ENCODE results near the gene SH2D7.

Gene SH2D7

DNA sequence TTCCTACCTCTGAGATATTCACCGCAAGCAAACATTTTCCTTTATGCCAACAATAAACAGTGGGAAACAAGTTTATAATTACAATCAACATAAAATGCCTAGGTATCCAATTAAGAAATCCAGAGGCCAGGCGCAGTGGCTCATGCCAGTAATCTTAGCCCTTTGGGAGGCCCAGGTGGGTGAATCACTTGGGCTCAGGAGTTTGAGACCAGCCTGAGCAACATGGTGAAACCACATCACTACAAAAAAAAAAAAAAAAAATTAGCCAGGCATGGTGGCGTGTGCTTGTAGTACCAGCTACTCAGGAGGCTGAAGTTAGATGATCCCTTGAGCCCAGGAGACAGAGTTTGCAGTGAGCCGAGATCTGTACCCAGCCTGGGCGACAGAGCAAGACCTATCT, 32.1 kb upstream of the SH2D7 start:
- in situ Hi-C loops (cut with MboI; ENCODE audit: low sequenced_read_pairs) = no loop called here

DNA sequence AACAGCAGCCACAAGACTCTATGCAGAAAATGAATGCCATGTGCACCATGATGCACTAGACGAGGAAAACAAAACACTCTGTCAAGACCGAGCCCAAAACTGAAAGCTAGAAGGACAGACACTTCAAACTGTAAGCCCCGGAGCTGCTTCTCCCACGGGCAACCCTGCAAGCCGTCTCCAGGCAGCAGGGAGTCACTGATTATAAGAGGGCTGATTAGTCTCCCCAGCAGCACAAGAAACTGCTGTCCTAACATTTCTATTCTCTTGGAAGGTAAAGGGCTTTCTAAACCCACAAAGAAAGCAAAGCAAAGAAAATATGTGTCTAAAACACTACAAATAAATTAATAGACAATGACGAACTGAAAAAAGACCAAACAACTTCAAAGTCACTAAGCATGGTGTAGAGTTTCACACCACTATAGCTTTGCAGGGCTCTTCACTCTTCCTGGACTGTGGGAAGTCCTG, 30.4 kb upstream of the SH2D7 start:
- in situ Hi-C loops (cut with MboI; ENCODE audit: low sequenced_read_pairs) = no loop called here

DNA sequence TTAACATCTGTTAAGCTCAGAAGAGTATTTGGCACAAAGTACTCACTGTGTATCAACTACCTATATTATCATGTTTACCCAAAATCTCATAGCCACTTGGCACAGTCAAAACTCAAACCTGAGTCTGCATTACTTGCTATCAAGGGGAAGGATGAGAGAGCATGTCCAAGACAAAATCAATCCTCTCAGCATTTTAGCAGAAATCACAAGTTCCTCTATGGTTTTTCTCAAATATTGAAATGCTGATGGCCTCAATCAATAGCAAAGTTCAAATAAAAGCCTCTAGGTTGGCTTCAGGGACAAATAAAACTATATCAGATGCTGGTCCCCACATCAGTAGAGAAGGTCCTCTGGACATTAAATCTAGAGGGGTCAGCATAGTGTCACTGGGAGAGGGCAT, 29.1 kb upstream of the SH2D7 start:
- in situ Hi-C loops (cut with MboI; ENCODE audit: low sequenced_read_pairs) = no loop called here

DNA sequence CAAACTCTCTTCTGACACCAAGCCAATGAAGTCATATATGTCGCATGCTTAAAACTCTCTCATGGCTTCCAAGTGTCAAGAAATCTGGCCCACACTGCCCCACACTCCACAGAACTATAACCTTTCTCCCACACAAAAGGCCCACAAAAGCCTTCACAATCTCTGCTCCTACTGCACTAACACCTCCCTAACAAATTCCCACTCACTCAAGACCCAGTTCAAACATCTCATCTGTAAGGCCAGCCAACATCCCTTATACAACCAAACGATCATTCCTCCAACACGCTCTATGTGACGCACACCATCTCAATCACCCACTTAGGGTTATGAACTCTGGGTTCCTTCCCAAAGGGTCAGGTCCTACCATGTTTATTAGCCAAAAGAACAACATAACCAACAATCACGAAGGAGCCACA, 28.4 kb upstream of the SH2D7 start:
- in situ Hi-C loops (cut with MboI; ENCODE audit: low sequenced_read_pairs) = no loop called here

DNA sequence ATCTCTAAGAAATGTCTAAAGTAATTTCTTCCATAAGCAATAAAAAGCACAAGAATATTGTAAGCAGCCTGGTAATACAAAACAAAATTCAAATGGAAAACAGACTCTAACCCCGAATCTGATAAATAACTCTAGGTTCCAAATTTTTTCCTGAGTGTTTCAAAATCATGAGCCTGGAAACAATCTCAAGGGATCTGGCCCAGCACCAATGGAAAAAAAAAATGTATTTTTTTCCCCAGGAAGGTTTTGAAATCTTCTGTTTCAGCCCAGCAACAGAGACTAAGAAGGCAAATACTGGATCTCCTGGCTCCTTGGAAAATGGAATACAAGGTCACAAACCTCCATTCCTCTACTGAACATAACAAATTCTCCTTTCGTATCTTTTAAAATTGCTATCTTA, 27.8 kb upstream of the SH2D7 start:
- in situ Hi-C loops (cut with MboI; ENCODE audit: low sequenced_read_pairs) = no loop called here

DNA sequence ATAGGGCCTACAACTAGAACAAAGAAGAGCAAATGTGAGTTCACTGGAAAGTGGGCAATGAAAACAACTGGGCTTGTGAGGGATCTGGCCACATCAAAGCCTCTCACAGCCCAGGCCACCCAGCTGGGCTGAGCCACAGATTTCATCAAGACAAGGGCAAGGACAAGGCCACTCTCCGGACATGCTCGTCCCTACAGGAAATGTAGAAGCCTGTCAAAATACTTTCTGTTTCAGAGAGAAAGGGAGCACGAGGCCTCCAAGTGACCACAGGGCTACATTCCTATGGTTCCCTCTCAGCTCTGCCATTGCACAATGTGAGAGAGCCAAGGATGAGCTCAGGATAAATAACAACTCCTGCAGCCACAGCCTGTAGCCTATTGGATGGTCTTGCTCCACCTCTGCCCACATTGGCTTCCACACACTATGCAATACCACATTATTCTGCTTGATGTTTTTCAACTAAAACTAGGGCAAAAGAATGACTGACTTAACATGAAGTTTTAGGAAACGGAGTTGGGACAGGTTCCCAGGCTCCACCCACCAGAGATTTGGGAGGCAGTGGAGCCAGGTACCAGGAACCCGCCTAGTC, 27.0 kb upstream of the SH2D7 start:
- in situ Hi-C loops (cut with MboI; ENCODE audit: low sequenced_read_pairs) = no loop called here

DNA sequence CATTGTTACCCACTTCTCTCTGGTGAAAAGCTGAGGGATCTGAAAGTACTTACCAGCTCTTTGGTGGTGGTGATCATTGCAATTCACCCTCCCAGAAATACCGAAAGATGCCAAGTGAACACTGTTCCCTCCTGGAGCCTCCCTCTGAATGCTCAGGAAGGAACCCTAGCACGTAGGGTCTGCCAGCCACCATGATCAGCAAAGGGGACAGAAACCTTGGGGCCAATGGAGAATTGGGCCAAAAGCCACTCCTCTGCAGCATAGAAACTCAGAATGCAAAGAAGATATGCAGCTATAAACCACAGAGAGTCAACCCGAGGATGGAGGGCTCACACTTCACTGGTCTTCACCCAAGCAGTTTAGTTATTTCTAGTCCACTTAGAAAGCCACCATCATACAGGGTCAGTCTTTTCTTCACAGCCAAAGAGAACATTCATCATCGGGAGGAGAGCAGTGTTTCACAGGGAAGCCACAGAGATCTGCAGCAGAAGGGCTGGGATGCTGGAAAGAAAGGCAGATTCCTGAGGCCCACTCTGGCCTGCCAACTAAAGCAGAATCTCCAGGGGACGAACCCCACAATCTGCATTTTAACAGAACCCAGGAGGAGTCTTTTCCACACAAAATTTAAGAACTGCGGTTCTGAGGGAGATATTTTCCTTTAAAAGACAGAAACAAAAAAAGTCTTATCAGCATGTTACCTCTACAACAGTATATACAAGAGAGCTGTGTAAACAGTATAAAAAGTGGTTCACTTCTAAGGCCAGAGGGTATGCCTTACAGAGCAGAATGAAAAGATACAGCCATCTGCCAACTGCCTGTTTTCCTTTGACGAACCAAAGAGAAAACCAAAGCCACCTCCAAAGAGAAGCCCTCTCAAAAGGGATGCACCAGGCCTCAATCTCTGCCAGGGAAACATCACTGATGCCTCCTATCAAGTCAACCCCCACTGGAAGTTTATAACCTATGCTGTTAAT, 26.1 kb upstream of the SH2D7 start:
- in situ Hi-C loops (cut with MboI; ENCODE audit: low sequenced_read_pairs) = no loop called here

DNA sequence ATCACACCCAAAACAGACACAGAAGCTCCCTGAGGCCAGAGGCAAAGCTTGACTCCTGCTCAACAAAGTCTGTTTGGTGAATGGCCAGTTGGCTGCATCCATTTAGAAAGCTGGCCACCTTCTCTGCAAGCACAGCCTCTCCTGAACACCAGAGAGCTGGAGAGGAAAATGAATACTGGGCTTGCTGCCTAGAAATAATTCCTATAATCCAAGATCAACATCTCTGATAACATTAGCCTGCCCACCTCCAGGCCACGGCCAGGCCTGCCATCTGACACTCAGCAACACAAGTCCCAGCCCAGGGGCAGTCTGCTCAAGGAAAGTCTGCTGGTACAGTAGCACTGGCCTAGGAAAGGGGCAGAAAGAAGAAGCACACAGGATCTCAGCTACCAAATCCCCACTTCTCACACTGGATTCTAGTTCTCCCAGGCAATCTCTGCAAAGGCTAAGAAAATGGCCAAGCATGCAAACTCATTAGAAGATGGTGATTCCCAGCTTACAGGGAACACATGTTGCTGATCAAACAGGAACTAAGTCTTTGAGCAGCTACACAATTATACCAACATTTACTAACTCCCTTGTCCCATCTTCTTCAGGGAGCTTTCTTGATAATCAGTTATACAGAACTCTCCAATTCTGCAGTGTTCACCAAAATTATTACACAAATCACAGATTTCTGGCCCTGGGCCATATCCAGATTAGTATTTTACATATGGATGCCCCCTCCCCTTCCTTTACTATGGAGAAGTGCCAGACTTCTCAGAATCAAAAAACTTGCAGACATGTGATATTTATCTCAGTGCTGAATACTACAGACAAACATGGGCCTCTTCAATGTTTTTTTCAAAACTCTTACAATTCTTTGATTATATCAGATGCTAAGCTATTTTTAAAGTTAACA, 24.8 kb upstream of the SH2D7 start:
- in situ Hi-C loops (cut with MboI; ENCODE audit: low sequenced_read_pairs) = no loop called here

DNA sequence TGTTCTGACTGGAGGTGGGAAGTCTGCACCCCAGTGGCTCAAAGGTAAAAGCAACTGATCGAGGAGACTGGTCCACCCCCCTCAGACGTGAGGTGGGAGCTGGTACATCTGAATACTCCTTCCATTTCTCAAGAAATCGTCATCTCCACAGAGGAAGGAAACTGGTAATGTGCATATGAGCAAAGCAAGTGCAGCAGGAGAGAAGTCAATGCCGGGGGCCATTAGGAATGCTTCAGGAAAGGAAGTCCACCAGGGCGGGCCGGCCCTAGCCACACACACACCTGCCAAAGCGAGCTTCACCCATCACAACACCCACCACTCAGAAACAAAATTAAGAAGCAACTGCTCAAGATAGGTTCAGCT, 23.3 kb upstream of the SH2D7 start:
- in situ Hi-C loops (cut with MboI; ENCODE audit: low sequenced_read_pairs) = no loop called here

DNA sequence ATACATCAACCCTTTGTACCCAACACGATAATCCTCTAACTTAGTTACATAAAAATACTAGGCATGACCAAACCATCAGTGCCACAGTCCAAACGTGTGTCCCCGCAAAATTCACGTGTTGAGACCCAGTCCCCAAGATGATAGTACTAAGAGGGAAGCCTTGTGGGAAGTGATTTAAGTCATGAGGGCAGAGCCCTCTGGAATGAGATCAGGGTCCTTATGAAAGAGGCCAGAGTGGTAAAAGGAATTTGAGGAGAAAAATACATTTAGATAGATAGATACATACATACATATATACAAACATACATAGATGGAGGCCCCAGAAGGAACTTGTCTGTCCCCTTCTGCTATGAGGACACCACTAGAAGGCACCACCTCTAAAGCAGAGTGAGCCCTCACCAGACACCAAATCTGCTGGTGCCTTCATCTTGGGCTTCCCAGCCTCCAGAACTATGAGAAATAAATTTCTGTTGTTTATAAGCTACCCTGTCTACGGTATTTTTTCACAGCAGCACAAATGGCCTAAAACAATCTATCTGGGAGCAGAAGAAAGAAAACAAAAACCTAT, 22.8 kb upstream of the SH2D7 start:
- in situ Hi-C loops (cut with MboI; ENCODE audit: low sequenced_read_pairs) = no loop called here

DNA sequence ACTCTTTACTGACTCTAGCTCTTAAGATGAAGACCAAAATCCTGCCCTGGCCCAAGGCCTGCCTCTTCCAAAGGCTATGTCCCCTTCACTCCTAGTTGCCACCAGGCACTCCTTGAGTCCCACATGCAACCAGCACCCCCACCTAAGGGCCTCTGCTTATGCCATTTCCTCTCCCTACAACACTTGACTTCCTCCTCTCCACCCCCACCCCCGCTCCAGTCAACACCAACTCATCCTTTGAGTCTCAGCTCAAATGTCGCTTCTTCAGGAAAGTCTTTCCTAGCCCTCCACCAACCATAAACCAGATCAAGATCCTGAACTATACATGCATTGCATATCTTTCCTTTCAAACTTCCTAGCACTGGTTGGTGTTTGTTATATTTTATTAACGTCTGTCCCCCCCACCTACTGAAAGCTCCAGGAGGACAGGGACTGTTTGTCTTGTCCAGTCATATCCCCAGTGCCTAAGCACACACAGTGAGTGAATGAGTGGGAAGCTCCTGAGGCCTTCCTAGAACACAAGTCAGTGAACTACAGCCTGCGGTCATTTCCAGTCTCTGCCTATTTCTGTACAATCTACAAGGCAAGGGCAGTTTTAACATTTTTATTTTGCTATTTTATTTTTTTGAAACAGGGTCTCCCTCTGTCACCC, 22.2 kb upstream of the SH2D7 start:
- in situ Hi-C loops (cut with MboI; ENCODE audit: low sequenced_read_pairs) = no loop called here

DNA sequence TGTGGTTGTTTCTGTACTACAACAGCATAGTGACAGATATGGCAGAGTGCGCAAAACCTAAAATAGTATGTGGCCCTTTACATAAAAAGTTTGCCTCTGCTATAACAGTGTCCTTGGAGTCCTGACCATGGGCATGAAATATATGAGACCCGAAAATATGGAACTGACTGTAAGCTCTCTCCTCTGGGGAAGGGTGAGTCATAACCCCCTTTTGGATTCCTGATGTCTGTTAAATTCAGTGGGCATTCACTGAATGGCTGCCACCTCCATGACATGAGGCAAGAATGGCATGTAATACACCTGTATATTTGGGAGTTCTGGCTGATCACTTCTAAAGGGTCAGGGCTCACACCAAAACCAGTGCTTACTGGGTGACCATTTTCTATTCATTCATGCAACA, 21.0 kb upstream of the SH2D7 start:
- in situ Hi-C loops (cut with MboI; ENCODE audit: low sequenced_read_pairs) = no loop called here

DNA sequence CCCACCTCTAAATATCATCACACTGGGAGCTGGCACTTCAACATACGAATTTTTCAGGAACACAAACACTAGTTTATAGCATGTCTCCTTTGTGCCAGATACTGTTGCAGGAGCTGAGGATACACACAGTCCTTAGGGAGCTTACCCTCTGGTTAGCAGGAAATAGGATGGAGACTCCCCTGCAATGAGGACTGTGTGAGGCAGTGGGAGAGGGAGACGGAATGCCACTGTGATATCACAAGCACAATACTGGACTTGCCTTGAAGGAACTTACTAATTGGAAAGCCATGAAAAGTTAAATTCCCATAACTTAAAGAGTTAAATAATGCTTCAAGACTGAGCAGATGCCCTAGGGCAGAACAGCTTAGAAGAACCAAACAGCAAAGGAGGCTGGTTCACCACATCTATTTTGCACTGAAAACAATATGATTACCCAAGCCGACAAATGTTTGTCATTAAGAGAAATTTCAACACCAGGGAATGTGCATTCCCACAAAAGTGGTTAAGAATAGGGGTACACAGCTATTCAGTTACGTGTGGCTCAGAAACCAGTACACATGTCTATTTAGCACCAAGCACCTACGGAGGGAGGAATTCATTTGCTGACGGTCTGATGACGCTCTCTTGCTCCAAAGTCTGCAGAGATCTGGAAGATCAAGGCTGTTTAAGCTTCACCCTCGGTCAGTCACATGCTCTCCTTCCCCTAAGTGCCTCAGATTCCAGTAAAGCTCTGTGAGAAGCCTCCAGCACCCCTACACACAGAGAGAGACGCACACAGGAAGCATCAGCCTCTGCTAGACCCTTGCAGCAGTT, 20.1 kb upstream of the SH2D7 start:
- in situ Hi-C loops (cut with MboI; ENCODE audit: low sequenced_read_pairs) = no loop called here

DNA sequence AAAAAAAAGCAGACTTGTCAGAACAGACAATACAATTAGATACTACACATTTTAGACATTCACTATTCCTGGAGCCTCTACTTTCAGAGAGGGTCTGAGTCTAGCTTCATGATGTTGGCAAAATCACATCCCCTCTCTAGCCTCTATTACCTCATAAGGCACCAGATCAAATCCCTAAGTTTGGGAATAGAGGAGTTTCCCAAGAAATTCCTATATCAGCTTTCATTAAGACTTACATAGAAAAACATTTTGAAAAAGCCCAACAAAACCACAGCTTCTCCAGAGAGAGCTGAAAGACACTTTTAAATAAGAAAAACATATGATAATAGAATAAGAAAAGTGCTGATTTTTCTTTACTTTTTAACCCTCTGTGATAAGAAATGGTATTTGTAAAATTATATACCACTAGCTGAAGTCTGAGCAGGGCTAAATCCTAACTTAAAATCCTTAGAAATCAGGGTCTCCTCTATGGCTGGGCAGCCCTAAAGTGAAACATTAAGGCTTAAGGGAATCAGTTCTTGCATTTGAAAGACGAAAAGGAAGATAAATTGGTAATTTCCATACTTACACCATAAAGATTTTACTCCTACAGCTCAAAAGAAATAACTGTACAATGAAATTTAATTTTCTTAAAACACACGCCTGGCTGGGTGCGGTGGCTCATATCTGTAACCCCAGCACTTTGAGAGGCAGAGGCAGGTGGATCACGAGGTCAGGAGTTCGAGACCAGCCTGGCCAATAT, 19.1 kb upstream of the SH2D7 start:
- in situ Hi-C loops (cut with MboI; ENCODE audit: low sequenced_read_pairs) = no loop called here

DNA sequence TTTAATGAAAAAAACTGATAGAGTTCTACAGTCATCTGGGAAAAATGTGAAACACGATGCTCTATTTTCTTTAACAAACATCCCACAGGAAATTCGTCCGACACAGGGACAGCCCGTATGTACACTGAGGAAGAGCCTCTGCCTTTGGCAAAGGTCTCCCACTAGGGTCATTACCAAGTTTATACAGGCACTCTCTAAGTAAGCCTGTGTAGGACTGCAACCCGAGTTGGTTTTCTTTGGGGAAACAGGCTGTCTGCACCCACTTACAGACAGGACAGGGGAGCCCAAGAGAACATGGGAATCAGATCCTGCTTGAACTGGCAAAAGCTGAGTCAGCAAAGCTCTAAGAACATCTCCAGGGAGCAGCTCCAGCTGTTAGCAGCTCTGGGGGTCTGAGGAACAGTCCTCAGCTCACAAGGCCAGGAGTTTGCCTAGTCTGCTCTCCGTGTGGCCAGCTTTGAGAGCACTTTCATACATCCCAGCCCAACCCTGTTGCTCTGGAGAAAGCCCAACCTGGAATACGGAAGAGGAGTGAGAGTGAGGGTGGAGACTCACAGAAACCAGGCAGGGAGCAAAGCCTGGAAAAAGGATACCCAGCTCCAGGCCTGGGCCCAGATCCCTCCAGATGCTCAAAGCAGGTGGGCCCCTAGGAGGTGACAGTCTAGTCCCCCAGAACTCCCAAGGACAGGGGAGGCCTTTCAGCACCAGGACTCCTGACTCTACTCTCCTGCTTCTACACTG, 16.7 kb upstream of the SH2D7 start:
- in situ Hi-C loops (cut with MboI; ENCODE audit: low sequenced_read_pairs) = no loop called here

DNA sequence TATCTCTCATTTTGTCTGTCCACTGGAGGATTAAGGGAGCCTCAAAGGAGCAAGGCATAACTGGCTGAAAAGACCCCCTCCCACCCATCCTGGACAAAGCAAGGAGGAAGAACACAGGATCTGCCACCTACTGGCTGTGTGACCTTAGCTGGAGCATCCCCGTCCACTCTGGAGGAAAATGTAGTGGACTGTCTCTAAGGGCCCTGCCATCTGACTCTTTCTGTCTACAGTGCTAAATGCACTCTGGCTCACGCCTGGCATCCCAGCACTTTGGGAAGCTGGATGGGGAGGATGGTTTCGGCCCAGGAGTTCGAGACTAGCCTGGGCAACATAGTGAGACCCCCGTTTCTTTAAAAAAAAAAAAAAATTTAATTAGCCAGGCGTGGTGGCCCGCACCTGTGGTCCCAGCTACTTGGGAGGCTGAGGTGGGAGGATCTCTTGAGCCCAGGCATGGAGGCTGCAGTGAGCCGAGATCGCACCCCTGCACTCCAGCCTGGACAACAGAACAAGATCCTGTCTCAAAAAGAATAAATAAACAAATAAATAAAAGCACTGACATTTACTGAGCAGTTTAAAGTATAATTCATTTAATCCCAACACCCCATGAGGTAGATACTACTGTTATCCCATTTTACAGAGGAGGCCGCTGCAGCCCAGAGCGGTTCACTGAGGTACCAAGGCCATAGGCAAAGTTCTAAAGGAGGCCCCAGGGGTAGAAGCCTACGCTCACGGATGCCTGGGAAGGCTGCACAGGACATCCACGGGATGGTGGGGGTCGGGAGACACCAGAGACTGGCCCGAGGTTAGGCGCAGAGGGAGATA, 15.9 kb upstream of the SH2D7 start:
- in situ Hi-C loops (cut with MboI; ENCODE audit: low sequenced_read_pairs) = no loop called here

DNA sequence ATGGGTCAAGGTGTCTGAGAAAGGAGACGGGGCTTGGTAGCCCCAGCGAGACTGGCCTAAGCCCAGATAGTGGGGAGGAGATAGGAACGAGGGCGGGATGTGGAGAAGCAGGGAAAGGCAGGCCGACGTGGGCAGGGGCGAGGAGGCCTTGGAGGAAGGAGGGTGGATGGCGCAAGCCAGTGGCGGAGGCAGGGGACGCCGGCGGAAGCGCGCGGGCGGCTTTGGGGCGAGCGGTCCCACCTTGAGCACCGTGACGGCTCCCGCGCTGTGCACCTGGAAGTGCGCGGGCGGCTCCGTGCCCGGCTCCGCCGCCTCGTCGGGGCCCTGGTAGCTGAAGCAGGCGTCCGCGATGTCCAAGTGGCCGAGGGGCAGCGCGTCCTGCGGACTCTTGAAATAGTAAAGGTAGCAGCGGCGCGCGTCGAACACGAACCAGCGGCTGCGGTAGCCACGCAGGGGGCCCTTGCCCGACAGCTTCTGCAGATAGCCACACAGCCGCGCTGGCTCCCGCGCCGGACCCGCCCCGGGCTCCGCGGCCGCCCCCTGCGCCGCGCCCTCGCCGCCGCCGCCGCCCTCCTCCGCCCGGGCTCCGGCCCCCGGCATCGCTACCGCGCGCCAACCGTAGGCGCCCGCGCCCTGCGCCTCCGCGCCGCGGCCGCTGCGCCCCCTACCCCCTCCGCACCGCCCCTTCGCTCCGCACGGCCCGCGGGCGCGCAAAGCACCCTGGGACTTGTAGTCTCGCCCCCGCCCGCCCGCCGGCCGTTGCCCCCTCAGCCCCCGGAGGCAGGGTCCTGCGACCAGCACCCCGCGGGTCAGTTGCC, 15.1 kb upstream of the SH2D7 start, which contains the start of gene TBC1D2B:
TSS of gene TBC1D2B (minus strand) at position 659 of the 818 bp plus-strand sequence. CDS start at position 600, 59 bp downstream.
- in situ Hi-C loops (cut with MboI; ENCODE audit: low sequenced_read_pairs) = no loop called here

Measured in HL-60/S4 (cell line).